Measurements from ENCODE around the gene NEK10.
"Not testable (repeated sequence)": the region's sequence is repeated elsewhere in the genome, so short reads cannot be mapped to it uniquely, and the experiment has no call there.

Gene NEK10

GRCh38 chr3:27368831-27369607 lies at the start of gene NEK10:
TSS of gene NEK10 (minus strand) at chr3:27369383. CDS start at chr3:27352882, 16,501 bp downstream.
- DNase-seq: peak; percentile 83

GRCh38 chr3:27415202-27415601 lies 46.0 kb upstream of the NEK10 start:
- no peak for DNase-seq

- DNase-seq: no peak
These were observed 23.9 kb upstream of the NEK10 start for GRCh38 chr3:27392950-27393679.

- DNase-seq: not testable (repeated sequence)
These were observed 23.2 kb upstream of the NEK10 start for GRCh38 chr3:27392414-27392813.

- DNase-seq: no peak
These were observed 22.6 kb upstream of the NEK10 start for GRCh38 chr3:27391796-27392195.

GRCh38 chr3:27387625-27388024 lies 18.4 kb upstream of the NEK10 start:
- DNase-seq: no peak

GRCh38 chr3:27385504-27385903 lies 16.3 kb upstream of the NEK10 start:
- DNase-seq: no peak

- no peak for DNase-seq
These were observed 15.0 kb upstream of the NEK10 start for GRCh38 chr3:27384191-27384590.

GRCh38 chr3:27380433-27381357 lies 11.5 kb upstream of the NEK10 start:
- no peak for DNase-seq

GRCh38 chr3:27378331-27378730 lies 9.1 kb upstream of the NEK10 start:
- no peak for DNase-seq

- no peak for DNase-seq
These were observed 7.1 kb upstream of the NEK10 start for GRCh38 chr3:27376109-27376772.

GRCh38 chr3:27366062-27366591 lies 3.1 kb downstream of the NEK10 start:
- no peak for DNase-seq

GRCh38 chr3:27360113-27361078 lies 8.8 kb downstream of the NEK10 start:
- DNase-seq: no peak

- no peak for DNase-seq
These were observed 10.8 kb downstream of the NEK10 start for GRCh38 chr3:27358372-27358771.

- DNase-seq: peak; percentile 36
These were observed 11.4 kb downstream of the NEK10 start for GRCh38 chr3:27357665-27358258.

- no peak for DNase-seq
These were observed 12.2 kb downstream of the NEK10 start for GRCh38 chr3:27356976-27357375.

GRCh38 chr3:27354588-27355203 lies 14.5 kb downstream of the NEK10 start:
- no peak for DNase-seq

- no peak for DNase-seq
These were observed 15.0 kb downstream of the NEK10 start for GRCh38 chr3:27354161-27354560.

GRCh38 chr3:27353221-27353620 lies 16.0 kb downstream of the NEK10 start:
- no peak for DNase-seq

GRCh38 chr3:27352047-27352446 lies 17.1 kb downstream of the NEK10 start:
- no peak for DNase-seq
